GM12891 (cell line): Measurements from ENCODE around the gene RAPGEF2. TPM values are rescaled to one million over a fixed set of nuclear protein-coding genes. Genes with fewer than 3 reads are reported as not detected.
"Not testable (repeated sequence)": the region's sequence is repeated elsewhere in the genome, so short reads cannot be mapped to it uniquely, and the experiment has no call there.

Experiments
- DNase-seq: peaks from one replicate; pipeline ENCODE4 v3.0.0; 2011; ENCODE audit warnings: low spot score; ENCODE audit not compliant: insufficient read length
- FAIRE-seq: peaks from 2 replicates; lab custom pipeline; 2011; peaks lifted over from hg19 to GRCh38; lab: Jason Lieb, UNC
- PAX5 ChIP-seq: IDR thresholded peaks from 2 replicates; pipeline ENCODE4 v1.6.1; 2011; ENCODE audit warnings: low read length, moderate library complexity, mild to moderate bottlenecking; ENCODE audit not compliant: insufficient read depth, severe bottlenecking
- POLR2A ChIP-seq: IDR thresholded peaks from 2 replicates; pipeline ENCODE4 v1.6.1; 2011; ENCODE audit warnings: low read depth, low read length, control low read depth
- POLR2AphosphoS5 ChIP-seq: IDR thresholded peaks from 2 replicates; pipeline ENCODE4 v1.6.1; 2011; ENCODE audit warnings: low read depth, low read length, control low read depth
- POU2F2 ChIP-seq: IDR thresholded peaks from 2 replicates; pipeline ENCODE4 v1.6.1; 2011; ENCODE audit warnings: low read depth, mild to moderate bottlenecking, control low read depth, low read length, moderate library complexity
- SPI1 ChIP-seq: IDR thresholded peaks from 2 replicates; pipeline ENCODE4 v1.6.1; 2011; ENCODE audit warnings: low read depth, low read length, control low read depth
- TAF1 ChIP-seq: IDR thresholded peaks from 2 replicates; pipeline ENCODE4 v1.6.1; 2011; ENCODE audit warnings: low read depth, low read length, control low read depth
- polyA plus RNA-seq: library from polyadenylated mRNA; unstranded; fragments of >200 nt; gene quantifications from one replicate; pipeline ENCODE4 v1.2.1, GENCODE V29; 2012; ENCODE audit warnings: low read depth, missing spikeins, inconsistent platforms; ENCODE audit not compliant: missing spikeins

RAPGEF2 gene
- 13.2 TPM for polyA plus RNA-seq

- TF ChIP-seq SPI1 (peak; percentile 71), TAF1 (no peak), POLR2A (0 out of 2 replicates have a peak, but pooled peaks have one; percentile 28)
- DNase-seq, result peak; percentile 89
- peak; percentile 98 for FAIRE-seq
Measured at GRCh38 chr4:159102622-159103383, at the start of gene RAPGEF2. Gene RAPGEF2 (plus strand): TSS chr4:159103079. CDS start chr4:159104163, 1,084 bp downstream.

GRCh38 chr4:159055833-159056232 lies 47.0 kb upstream of the RAPGEF2 start:
- DNase-seq (no peak), FAIRE-seq (peak; percentile 47)
- TF ChIP-seq SPI1 (peak; percentile 88), POLR2A (no peak), PAX5 (no peak), POLR2AphosphoS5 (no peak), TAF1 (no peak), POU2F2 (no peak)

GRCh38 chr4:159060161-159060560 lies 42.7 kb upstream of the RAPGEF2 start:
- FAIRE-seq (no peak), DNase-seq (no peak)
- no peak for TF ChIP-seq TAF1
- TF ChIP-seq POLR2AphosphoS5, result no peak
- TF ChIP-seq PAX5, result no peak
- TF ChIP-seq SPI1, result no peak
- TF ChIP-seq POU2F2, result no peak
- no peak for TF ChIP-seq POLR2A

- TF ChIP-seq POLR2AphosphoS5 (no peak), TAF1 (no peak), PAX5 (no peak), SPI1 (no peak), POLR2A (no peak), POU2F2 (no peak)
- FAIRE-seq (no peak), DNase-seq (no peak)
Measured at GRCh38 chr4:159062381-159062780, 40.5 kb upstream of the RAPGEF2 start.

- no peak for FAIRE-seq
- no peak for TF ChIP-seq SPI1
- no peak for TF ChIP-seq TAF1
- TF ChIP-seq POLR2AphosphoS5, result no peak
- TF ChIP-seq POU2F2, result no peak
- no peak for TF ChIP-seq PAX5
- no peak for TF ChIP-seq POLR2A
- DNase-seq, result no peak
Measured at GRCh38 chr4:159065513-159066240, 37.2 kb upstream of the RAPGEF2 start.

GRCh38 chr4:159068139-159068538 lies 34.7 kb upstream of the RAPGEF2 start:
- DNase-seq, FAIRE-seq: not testable (repeated sequence)

GRCh38 chr4:159069922-159070321 lies 33.0 kb upstream of the RAPGEF2 start:
- no peak for DNase-seq
- no peak for TF ChIP-seq TAF1
- TF ChIP-seq POU2F2, result no peak
- TF ChIP-seq SPI1, result no peak
- no peak for TF ChIP-seq POLR2AphosphoS5
- no peak for TF ChIP-seq POLR2A
- no peak for TF ChIP-seq PAX5

GRCh38 chr4:159070742-159071141 lies 32.1 kb upstream of the RAPGEF2 start:
- FAIRE-seq (no peak), DNase-seq (no peak)
- TF ChIP-seq POLR2AphosphoS5, result no peak
- no peak for TF ChIP-seq TAF1
- no peak for TF ChIP-seq POU2F2
- TF ChIP-seq PAX5, result no peak
- no peak for TF ChIP-seq POLR2A
- no peak for TF ChIP-seq SPI1

More at GRCh38 chr4:159069922-159070321, 33.0 kb upstream of the RAPGEF2 start:
- peak; percentile 35 for FAIRE-seq

- DNase-seq (no peak), FAIRE-seq (no peak)
- TF ChIP-seq POLR2AphosphoS5, result no peak
- TF ChIP-seq POU2F2, result no peak
- no peak for TF ChIP-seq POLR2A
- TF ChIP-seq SPI1, result no peak
- no peak for TF ChIP-seq PAX5
- no peak for TF ChIP-seq TAF1
Measured at GRCh38 chr4:159071178-159071968, 31.5 kb upstream of the RAPGEF2 start.
